ENCODE results near the gene PHEX.
A peak's percentile ranks its signal among the peaks of the same experiment; 100 is the strongest.
"Not testable (repeated sequence)": the region's sequence is repeated elsewhere in the genome, so short reads cannot be mapped to it uniquely, and the experiment has no call there.

PHEX gene

GRCh38 chrX:22268706-22269105 lies 236.6 kb downstream of the PHEX start:
- no peak for DNase-seq

- no peak for DNase-seq
Observed at GRCh38 chrX:22272613-22273012, 240.5 kb downstream of the PHEX start, which contains the start of gene CBLL2. Gene CBLL2, plus strand, starts transcription at chrX:22272913. Its CDS starts 79 bp downstream, at chrX:22272992.

GRCh38 chrX:22273714-22274317 lies 241.7 kb downstream of the PHEX start:
- no peak for DNase-seq

GRCh38 chrX:22276781-22277180 lies 244.7 kb downstream of the PHEX start:
- no peak for DNase-seq

- DNase-seq: no peak
Observed at GRCh38 chrX:22278375-22278774, 246.2 kb downstream of the PHEX start.

- not testable (repeated sequence) for DNase-seq
Observed at GRCh38 chrX:22289209-22289608, 257.1 kb downstream of the PHEX start.

- no peak for DNase-seq
Observed at GRCh38 chrX:22296871-22297270, 264.7 kb downstream of the PHEX start.

GRCh38 chrX:22300130-22300529 lies 268.0 kb downstream of the PHEX start:
- DNase-seq: peak in 1 of 2 experiments; percentile 41
